HCT116 (cell line): ENCODE measurements around the gene RASAL2.

Experiments used
- CEBPB ChIP-seq: IDR thresholded peaks from 2 replicates; pipeline ENCODE4 v1.6.1; 2012; ENCODE audit warnings: low read depth
- EZH2 ChIP-seq: fragments of 200-600 bp; sonication (generic); IDR thresholded peaks from 2 replicates; pipeline ENCODE4 v1.6.1; 2017; ENCODE audit warnings: antibody characterized with exemption, mixed run types
- EZH2phosphoT487 ChIP-seq: fragments of 200-600 bp; IDR thresholded peaks from 2 replicates; pipeline ENCODE4 v1.6.1; 2018; ENCODE audit warnings: antibody characterized with exemption, borderline replicate concordance
- JUND ChIP-seq: IDR thresholded peaks from 2 replicates; pipeline ENCODE4 v1.6.1; 2012
- POLR2A ChIP-seq: IDR thresholded peaks from 2 replicates; pipeline ENCODE4 v1.7.0; 2011; ENCODE audit warnings: borderline replicate concordance; ENCODE audit not compliant: insufficient read depth, insufficient read length; ENCODE audit errors: extremely low read depth
- POLR2AphosphoS5 ChIP-seq: IDR thresholded peaks from 2 replicates; pipeline ENCODE4 v1.6.1; 2011; ENCODE audit warnings: mild to moderate bottlenecking, low read depth, low read length, moderate library complexity
- SIN3A ChIP-seq: IDR thresholded peaks from 2 replicates; pipeline ENCODE4 v1.6.1; 2012; ENCODE audit warnings: low read depth
- ZFX ChIP-seq: fragments of 450-650 bp; IDR thresholded peaks from 2 replicates; pipeline ENCODE4 v1.6.1; 2017
- TF ChIP-seq, protein P1 (sequence below), 3 experiments: fragments of 200-600 bp in 1 of 3; sonication (generic) in 1 of 3; IDR thresholded peaks in 2 of 3; conservative IDR thresholded peaks in 1 of 3; 2 replicates each; pipeline ENCODE4 v1.5.1; 2012 to 2017; ENCODE audit warnings: low read depth in 2 of 3, low read length in 2 of 3, antibody characterized with exemption in 1 of 3, borderline replicate concordance in 1 of 3, control low read depth in 1 of 3, mild to moderate bottlenecking in 1 of 3, mixed read lengths in 1 of 3, mixed run types in 1 of 3, moderate library complexity in 1 of 3; ENCODE audit not compliant: insufficient read depth in 1 of 3
- TF ChIP-seq, protein P2 (sequence below): IDR thresholded peaks from 2 replicates; pipeline ENCODE4 v1.6.1; 2012; ENCODE audit warnings: low read depth
- TF ChIP-seq, protein P3 (sequence below): IDR thresholded peaks from 2 replicates; pipeline ENCODE4 v1.6.1; 2012

DNA sequence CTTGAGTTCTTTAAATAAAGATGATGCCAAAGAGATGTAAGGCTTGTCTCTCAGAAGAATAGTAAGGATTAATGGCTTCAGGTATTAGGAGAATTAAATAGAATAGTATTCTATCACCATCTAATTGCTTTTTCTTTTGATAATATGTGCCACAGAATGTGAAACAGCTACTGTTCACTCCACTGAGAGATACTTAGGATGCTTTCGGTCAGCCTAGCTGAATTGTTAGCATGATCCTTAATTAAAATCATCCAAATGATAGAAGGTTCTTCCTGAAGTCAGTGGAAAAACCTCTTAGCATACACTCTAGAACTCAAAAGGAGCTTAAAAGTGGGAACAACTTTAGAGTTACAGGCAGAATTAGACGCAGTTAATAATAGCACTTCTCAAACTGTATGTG is 97.0 kb downstream of the RASAL2 start:
- TF ChIP-seq, protein P1, sequence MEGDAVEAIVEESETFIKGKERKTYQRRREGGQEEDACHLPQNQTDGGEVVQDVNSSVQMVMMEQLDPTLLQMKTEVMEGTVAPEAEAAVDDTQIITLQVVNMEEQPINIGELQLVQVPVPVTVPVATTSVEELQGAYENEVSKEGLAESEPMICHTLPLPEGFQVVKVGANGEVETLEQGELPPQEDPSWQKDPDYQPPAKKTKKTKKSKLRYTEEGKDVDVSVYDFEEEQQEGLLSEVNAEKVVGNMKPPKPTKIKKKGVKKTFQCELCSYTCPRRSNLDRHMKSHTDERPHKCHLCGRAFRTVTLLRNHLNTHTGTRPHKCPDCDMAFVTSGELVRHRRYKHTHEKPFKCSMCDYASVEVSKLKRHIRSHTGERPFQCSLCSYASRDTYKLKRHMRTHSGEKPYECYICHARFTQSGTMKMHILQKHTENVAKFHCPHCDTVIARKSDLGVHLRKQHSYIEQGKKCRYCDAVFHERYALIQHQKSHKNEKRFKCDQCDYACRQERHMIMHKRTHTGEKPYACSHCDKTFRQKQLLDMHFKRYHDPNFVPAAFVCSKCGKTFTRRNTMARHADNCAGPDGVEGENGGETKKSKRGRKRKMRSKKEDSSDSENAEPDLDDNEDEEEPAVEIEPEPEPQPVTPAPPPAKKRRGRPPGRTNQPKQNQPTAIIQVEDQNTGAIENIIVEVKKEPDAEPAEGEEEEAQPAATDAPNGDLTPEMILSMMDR (IDR thresholded peaks at IDR 0.05 in 2 of 3, conservative IDR thresholded peaks at IDR 0.05 in 1 of 3; ENCODE audit: borderline replicate concordance in 1 of 3, insufficient read depth in 1 of 3, low read depth in 2 of 3, low read length in 2 of 3) = no peak
- TF ChIP-seq POLR2AphosphoS5 (no peak), ZFX (no peak), EZH2 (no peak), POLR2A (no peak), SIN3A (no peak), EZH2phosphoT487 (no peak), JUND (no peak), CEBPB (no peak)
- TF ChIP-seq, protein P2, sequence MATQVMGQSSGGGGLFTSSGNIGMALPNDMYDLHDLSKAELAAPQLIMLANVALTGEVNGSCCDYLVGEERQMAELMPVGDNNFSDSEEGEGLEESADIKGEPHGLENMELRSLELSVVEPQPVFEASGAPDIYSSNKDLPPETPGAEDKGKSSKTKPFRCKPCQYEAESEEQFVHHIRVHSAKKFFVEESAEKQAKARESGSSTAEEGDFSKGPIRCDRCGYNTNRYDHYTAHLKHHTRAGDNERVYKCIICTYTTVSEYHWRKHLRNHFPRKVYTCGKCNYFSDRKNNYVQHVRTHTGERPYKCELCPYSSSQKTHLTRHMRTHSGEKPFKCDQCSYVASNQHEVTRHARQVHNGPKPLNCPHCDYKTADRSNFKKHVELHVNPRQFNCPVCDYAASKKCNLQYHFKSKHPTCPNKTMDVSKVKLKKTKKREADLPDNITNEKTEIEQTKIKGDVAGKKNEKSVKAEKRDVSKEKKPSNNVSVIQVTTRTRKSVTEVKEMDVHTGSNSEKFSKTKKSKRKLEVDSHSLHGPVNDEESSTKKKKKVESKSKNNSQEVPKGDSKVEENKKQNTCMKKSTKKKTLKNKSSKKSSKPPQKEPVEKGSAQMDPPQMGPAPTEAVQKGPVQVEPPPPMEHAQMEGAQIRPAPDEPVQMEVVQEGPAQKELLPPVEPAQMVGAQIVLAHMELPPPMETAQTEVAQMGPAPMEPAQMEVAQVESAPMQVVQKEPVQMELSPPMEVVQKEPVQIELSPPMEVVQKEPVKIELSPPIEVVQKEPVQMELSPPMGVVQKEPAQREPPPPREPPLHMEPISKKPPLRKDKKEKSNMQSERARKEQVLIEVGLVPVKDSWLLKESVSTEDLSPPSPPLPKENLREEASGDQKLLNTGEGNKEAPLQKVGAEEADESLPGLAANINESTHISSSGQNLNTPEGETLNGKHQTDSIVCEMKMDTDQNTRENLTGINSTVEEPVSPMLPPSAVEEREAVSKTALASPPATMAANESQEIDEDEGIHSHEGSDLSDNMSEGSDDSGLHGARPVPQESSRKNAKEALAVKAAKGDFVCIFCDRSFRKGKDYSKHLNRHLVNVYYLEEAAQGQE = no peak
- TF ChIP-seq, protein P3, sequence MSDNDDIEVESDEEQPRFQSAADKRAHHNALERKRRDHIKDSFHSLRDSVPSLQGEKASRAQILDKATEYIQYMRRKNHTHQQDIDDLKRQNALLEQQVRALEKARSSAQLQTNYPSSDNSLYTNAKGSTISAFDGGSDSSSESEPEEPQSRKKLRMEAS = no peak
